Measurements from ENCODE around the gene CDC27. TPM values are rescaled to one million over a fixed set of nuclear protein-coding genes. Genes with fewer than 3 reads are reported as not detected.

The CDC27 gene
- total RNA-seq, 2 donors from 2014 or later: 66.0 to 69.2 TPM

DNA sequence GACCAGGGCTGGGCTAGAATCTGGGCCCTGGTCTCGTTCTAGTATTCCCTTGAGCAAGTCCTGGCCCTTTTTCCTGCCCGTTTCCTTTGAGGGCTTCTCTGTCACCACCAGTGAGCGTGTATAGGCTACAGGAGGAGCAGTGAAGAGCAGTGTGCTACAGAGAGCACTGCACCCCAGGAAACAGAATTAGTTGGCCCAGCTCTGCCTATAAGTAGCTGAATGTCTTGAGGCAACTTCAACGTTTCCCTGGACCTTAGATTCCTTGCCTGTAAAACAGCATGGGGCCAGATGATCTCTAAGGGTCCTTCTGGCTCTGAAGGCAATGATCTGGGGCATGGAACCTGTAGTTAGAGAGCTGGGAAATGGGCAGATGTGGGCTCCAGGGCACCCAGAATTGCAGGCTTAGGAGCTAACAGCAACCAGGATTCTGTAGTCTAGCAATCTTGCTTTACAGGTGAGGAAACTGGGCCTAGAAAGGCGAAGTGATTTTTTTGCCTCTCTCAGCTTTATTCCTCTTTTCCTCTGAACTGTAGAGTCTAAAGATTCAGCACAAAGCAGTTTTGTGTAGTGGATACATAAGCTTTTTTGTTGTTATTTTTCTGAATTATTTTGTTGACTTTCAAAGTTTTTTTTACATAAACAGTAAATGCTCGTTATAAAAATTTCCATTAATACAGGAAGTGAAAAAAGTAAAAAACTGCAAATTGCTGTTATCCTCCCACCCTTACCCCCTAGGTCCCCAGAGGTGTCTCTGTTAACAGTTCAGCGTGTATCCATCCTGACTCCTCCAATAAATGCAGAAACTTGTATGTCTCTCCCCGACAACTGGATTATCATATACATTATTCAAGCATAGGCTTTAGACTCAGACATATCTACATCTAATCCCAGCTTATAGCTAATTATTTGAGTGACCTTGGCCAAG lies 18.3 kb upstream of the CDC27 start:
- TF ChIP-seq, protein P1, sequence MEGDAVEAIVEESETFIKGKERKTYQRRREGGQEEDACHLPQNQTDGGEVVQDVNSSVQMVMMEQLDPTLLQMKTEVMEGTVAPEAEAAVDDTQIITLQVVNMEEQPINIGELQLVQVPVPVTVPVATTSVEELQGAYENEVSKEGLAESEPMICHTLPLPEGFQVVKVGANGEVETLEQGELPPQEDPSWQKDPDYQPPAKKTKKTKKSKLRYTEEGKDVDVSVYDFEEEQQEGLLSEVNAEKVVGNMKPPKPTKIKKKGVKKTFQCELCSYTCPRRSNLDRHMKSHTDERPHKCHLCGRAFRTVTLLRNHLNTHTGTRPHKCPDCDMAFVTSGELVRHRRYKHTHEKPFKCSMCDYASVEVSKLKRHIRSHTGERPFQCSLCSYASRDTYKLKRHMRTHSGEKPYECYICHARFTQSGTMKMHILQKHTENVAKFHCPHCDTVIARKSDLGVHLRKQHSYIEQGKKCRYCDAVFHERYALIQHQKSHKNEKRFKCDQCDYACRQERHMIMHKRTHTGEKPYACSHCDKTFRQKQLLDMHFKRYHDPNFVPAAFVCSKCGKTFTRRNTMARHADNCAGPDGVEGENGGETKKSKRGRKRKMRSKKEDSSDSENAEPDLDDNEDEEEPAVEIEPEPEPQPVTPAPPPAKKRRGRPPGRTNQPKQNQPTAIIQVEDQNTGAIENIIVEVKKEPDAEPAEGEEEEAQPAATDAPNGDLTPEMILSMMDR (IDR thresholded peaks at IDR 0.05): no peak
- ATAC-seq (ENCODE audit: insufficient number of reproducible peaks, low FRiP score, low read depth) (no peak), DNase-seq (ENCODE audit: low spot score) (no peak)
- H3K4me3 ChIP-seq: no peak overlapping the region
- no peaks in the 10 kb centered on the region for H3K9me3 ChIP-seq
- no peaks in the 10 kb centered on the region for H3K36me3 ChIP-seq
- no peak overlapping the region for H3K27ac ChIP-seq
- no peaks in the 10 kb centered on the region for H3K27me3 ChIP-seq (replicated peaks; ENCODE audit: insufficient read depth)
- peaks cover 16 to 25% of the 10 kb centered on the region in 2 donors for H3K4me1 ChIP-seq (ENCODE audit: control insufficient read depth in 1 of 2, low read depth in 2 of 2)

DNA sequence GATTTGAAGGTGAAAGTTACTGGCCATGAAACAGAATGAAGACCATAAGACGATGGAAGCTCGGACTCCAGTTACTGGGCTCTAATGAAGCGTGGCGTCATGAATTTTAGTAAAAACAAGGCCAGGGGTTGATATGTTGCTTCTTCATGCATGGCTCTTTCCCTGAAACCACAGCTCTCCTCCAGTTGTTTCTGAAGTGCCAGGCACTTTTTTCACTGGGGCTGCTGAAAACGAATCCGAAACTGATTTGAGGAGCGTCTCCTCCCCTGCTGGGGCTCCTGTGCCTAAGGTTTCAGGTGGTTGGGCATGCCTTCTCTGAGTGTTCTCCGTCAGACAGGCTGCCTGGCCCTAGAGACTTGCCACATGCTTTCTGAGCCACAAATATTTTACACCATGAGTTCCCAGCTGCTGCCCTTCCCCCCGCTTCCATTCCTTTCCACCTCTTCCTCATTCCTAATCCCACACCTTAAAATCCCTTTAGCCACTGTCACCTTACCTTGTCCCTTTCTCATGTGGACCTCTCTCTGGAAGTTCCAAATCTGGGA lies 16.4 kb upstream of the CDC27 start:
- Histone ChIP-seq H3K27ac (peak overlapping the region; percentile 73 to 78), H3K36me3 (no peaks in the 10 kb centered on the region), H3K4me3 (peak overlapping the region; percentile 8), H3K9me3 (no peaks in the 10 kb centered on the region), H3K4me1 (ENCODE audit: control insufficient read depth in 1 of 2, low read depth in 2 of 2) (peaks cover 16 to 25% of the 10 kb centered on the region in 2 donors), H3K27me3 (replicated peaks; ENCODE audit: insufficient read depth) (no peaks in the 10 kb centered on the region)
- no peak for DNase-seq (ENCODE audit: low spot score)
- TF ChIP-seq, protein P1 (IDR thresholded peaks at IDR 0.05): no peak
- no peak for ATAC-seq (ENCODE audit: insufficient number of reproducible peaks, low FRiP score, low read depth)

DNA sequence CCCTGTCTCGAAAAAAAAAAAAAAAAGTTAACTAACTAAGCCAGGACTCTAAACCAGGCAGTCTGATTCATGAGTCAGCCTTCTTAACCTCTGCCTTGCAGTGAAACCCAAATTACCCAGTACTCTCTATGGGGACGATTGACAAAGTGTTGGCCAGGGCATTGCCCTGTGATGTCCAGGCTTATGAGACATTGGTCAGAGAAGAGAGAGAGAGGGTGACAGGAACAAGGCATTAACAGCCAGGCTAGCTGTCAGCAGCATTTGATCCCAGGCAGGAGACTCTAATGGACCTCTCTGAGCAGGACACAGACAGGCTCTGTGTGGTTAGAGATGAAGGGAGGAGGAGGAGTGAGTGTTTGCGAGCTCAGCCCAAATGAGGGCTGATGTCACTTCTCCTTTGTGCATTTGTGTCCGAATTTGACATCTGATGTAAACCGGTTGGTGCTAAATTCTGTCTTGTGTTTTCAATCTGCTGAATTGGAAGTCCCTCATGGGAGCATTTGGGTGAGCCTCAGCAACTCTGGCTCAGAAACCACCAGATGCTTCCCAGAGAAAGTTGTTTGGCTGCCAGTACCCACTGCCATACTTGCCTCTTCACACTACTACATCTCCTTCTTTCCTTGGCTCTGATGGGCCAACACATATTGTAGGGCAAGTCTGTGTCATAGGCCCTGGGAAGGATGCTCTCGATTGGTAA lies 15.8 kb upstream of the CDC27 start:
- no peaks in the 10 kb centered on the region for H3K36me3 ChIP-seq
- TF ChIP-seq, protein P1 (IDR thresholded peaks at IDR 0.05): no peak
- no peaks in the 10 kb centered on the region for H3K27me3 ChIP-seq (replicated peaks; ENCODE audit: insufficient read depth)
- no peaks in the 10 kb centered on the region for H3K9me3 ChIP-seq
- DNase-seq (ENCODE audit: low spot score): no peak
- peaks cover 16 to 25% of the 10 kb centered on the region in 2 donors for H3K4me1 ChIP-seq (ENCODE audit: control insufficient read depth in 1 of 2, low read depth in 2 of 2)
- peak overlapping the region; percentile 73 to 78 for H3K27ac ChIP-seq
- ATAC-seq (ENCODE audit: insufficient number of reproducible peaks, low FRiP score, low read depth): peak; percentile 49
- peak overlapping the region; percentile 8 for H3K4me3 ChIP-seq

DNA sequence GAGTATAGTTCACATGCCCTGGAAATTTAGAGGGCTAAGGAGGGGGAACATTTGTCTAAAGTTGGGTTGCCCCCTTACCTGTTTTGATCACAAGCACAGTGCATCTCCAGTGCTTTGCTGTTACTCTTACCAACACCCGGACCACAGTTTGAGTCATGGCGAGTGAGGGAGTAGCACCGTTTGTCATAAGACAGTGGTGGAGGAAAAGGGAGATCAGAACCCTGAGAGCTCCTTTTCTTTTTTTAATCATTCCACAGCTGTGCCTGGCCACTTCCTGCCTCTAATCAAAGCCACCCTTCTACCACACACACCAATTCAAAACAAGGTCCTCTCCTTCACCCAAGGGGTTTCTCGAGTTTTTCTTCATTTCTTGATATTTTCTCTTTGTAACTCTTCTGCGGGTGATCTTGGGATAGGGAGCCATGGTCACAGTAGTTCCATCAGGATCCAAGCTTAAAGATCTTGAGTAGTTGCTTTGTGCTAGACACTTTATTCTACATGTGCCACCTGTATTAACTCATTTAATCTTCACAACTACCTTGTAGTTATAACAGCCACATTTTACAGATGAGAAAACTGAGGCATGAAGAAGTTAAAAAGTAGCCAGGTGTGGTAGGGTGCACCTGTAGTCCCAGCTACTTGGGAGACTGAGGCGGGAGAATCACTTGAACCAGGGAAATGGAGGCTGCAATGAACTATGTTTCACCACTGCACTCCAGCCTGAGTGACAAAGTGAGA lies 15.1 kb upstream of the CDC27 start:
- TF ChIP-seq, protein P1 (IDR thresholded peaks at IDR 0.05): no peak
- Histone ChIP-seq H3K4me3 (no peak overlapping the region), H3K9me3 (no peaks in the 10 kb centered on the region), H3K36me3 (no peaks in the 10 kb centered on the region), H3K4me1 (ENCODE audit: control insufficient read depth in 1 of 2, low read depth in 2 of 2) (peaks cover 16 to 25% of the 10 kb centered on the region in 2 donors), H3K27ac (peak overlapping the region; percentile 73 to 78), H3K27me3 (replicated peaks; ENCODE audit: insufficient read depth) (no peaks in the 10 kb centered on the region)
- DNase-seq (ENCODE audit: low spot score) (no peak), ATAC-seq (ENCODE audit: insufficient number of reproducible peaks, low FRiP score, low read depth) (no peak)

Data from thoracic aorta (tissue), 2 donors.